OCI-LY7 (cell line): ENCODE data around the gene MRRF.

ENCODE experiments used
- EZH2phosphoT487 ChIP-seq: fragments of 200-600 bp; sonication (generic); IDR thresholded peaks from 2 replicates; pipeline ENCODE4 v1.6.1; 2018; ENCODE audit warnings: low read depth, borderline replicate concordance, mild to moderate bottlenecking, mixed run types, antibody characterized with exemption, low read length, moderate library complexity, mixed read lengths
- TF ChIP-seq, protein P1 (sequence below): fragments of 200-600 bp; sonication (generic); conservative IDR thresholded peaks from 2 replicates; pipeline ENCODE4 v1.5.1; 2014; ENCODE audit warnings: mild to moderate bottlenecking, antibody characterized with exemption, low read length, moderate library complexity, mixed read lengths

DNA sequence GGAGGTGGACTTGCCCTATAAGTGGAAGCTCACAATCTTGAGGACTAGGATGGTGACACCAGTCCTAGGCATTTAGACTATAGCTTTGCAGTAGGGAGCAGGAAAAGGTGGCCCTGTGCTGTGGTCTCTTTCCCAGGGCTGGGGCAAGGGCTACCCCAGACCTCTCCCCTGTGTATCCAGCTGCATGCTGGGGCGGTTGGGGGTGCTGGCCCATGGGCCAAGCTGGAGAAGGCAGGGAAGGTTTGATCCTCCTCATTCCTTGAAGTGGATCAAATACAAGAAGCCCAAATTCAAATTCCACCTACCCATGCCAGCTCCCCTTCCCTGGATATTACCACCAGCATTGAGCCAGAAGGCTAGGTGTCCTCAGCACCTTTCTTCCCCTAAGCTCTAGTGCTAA, 104.0 kb downstream of the MRRF start:
- TF ChIP-seq, protein P1, sequence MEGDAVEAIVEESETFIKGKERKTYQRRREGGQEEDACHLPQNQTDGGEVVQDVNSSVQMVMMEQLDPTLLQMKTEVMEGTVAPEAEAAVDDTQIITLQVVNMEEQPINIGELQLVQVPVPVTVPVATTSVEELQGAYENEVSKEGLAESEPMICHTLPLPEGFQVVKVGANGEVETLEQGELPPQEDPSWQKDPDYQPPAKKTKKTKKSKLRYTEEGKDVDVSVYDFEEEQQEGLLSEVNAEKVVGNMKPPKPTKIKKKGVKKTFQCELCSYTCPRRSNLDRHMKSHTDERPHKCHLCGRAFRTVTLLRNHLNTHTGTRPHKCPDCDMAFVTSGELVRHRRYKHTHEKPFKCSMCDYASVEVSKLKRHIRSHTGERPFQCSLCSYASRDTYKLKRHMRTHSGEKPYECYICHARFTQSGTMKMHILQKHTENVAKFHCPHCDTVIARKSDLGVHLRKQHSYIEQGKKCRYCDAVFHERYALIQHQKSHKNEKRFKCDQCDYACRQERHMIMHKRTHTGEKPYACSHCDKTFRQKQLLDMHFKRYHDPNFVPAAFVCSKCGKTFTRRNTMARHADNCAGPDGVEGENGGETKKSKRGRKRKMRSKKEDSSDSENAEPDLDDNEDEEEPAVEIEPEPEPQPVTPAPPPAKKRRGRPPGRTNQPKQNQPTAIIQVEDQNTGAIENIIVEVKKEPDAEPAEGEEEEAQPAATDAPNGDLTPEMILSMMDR, result no peak
- no peak for TF ChIP-seq EZH2phosphoT487
